K562 (cell line): ENCODE data around the gene DNAJC13. TPM values are rescaled to one million over a fixed set of nuclear protein-coding genes. Genes with fewer than 3 reads are reported as not detected.

Experiments used
- ATAC-seq: fragments of 200-7000 bp; cut with Tn5 transposase; 3 replicates; pipeline ENCODE4 v1.9.1; 2020; ENCODE audit warnings: moderate library complexity
- BruUV-seq: library from RNA; stranded (reverse); fragments of 400-500 nt; replicated peaks from 2 replicates; lab custom pipeline; 2021; lab: Mats Ljungman, UMichigan
- CTCF ChIA-PET: fragments of 300-600 bp; formaldehyde crosslinking; extraction: SDS; loops from one replicate; lab custom pipeline; 2021; ENCODE audit warnings: low intra/inter-chr PET ratio; lab: Yijun Ruan, JAX
- POLR2A ChIA-PET: fragments of 300-600, 350-650 bp; sonication (Branson Sonifier 250); formaldehyde crosslinking; extraction: SDS; loops from one replicate; lab custom pipeline; 2021; ENCODE audit warnings: antibody characterized with exemption, inconsistent platforms; lab: Yijun Ruan, JAX
- DNase-seq, 4 experiments: peaks; one replicate each; pipeline versions ENCODE4 v3.0.0 to v3.0.0-alpha.2; 2011 to 2018; ENCODE audit warnings: low spot score in 3 of 4, mixed read lengths in 3 of 4; ENCODE audit errors: extremely low read depth in 1 of 4
- FAIRE-seq: peaks from 2 replicates; lab custom pipeline; 2011; peaks lifted over from hg19 to GRCh38; lab: Jason Lieb, UNC
- H2AFZ ChIP-seq: 2 replicates; pipeline ENCODE4 v1.6.0; 2011; ENCODE audit warnings: low read depth, low read length, control low read depth, inconsistent platforms
- H3K27ac ChIP-seq: fragments of 200-600 bp; 3 replicates; pipeline ENCODE4 v1.8.0; 2011; ENCODE audit warnings: low read depth, mild to moderate bottlenecking, control low read depth, inconsistent platforms, low read length, moderate library complexity, mixed read lengths; ENCODE audit errors: extremely low read depth
- H3K27me3 ChIP-seq, 2 experiments: fragments of 300-600 bp in 1 of 2; 2 replicates in 1 of 2; 3 replicates in 1 of 2; pipeline versions ENCODE4 v1.6.0 to v1.8.0; 2011; ENCODE audit warnings: inconsistent platforms in 2 of 2, low read length in 2 of 2, mild to moderate bottlenecking in 1 of 2, mixed read lengths in 1 of 2, moderate library complexity in 1 of 2; ENCODE audit not compliant: control insufficient read depth in 2 of 2, insufficient read depth in 2 of 2
- H3K36me3 ChIP-seq: fragments of 300-600 bp; 3 replicates; pipeline ENCODE4 v1.8.0; 2011; ENCODE audit warnings: mild to moderate bottlenecking, low read length, inconsistent platforms; ENCODE audit not compliant: control insufficient read depth, insufficient read depth
- H3K4me1 ChIP-seq, 2 experiments: fragments of 200-600 bp in 1 of 2; replicated peaks in 1 of 2; 2 replicates in 1 of 2; 3 replicates in 1 of 2; pipeline versions ENCODE4 v1.5.1 to v1.8.0; 2011; ENCODE audit warnings: inconsistent platforms in 2 of 2, low read length in 2 of 2, mild to moderate bottlenecking in 1 of 2, mixed read lengths in 1 of 2, moderate library complexity in 1 of 2; ENCODE audit not compliant: control insufficient read depth in 2 of 2, insufficient read depth in 2 of 2
- H3K4me2 ChIP-seq: 2 replicates; pipeline ENCODE4 v1.6.1; 2011; ENCODE audit warnings: low read length, control low read depth, inconsistent platforms, mixed read lengths; ENCODE audit not compliant: insufficient read depth
- H3K4me3 ChIP-seq: fragments of 200-600 bp; sonication (generic), shearing (Covaris generic); 2 replicates; pipeline ENCODE4 v1.5.1; 2016; ENCODE audit warnings: control low read depth, inconsistent platforms
- H3K79me2 ChIP-seq: fragments of 200-600 bp; 3 replicates; pipeline ENCODE4 v1.8.0; 2011; ENCODE audit warnings: low read length, inconsistent platforms; ENCODE audit not compliant: control insufficient read depth, insufficient read depth
- H3K9ac ChIP-seq, 2 experiments: 2 replicates each; pipeline versions ENCODE4 v1.6.0 to v1.6.1; 2011; ENCODE audit warnings: low read depth in 2 of 2, low read length in 2 of 2, control low read depth in 1 of 2, inconsistent platforms in 1 of 2, mild to moderate bottlenecking in 1 of 2, mixed read lengths in 1 of 2; ENCODE audit not compliant: insufficient read depth in 1 of 2
- H3K9me1 ChIP-seq: one replicate; pipeline ENCODE4 v1.6.0; 2011; ENCODE audit warnings: inconsistent platforms, mild to moderate bottlenecking, low read length, moderate library complexity; ENCODE audit not compliant: control insufficient read depth, insufficient read depth
- H3K9me3 ChIP-seq: replicated peaks from 2 replicates; pipeline ENCODE4 v1.5.1; 2011; ENCODE audit warnings: low read depth, low read length, inconsistent platforms; ENCODE audit not compliant: control insufficient read depth, insufficient read depth
- H4K20me1 ChIP-seq: replicated peaks from 2 replicates; pipeline ENCODE4 v1.6.1; 2011; ENCODE audit warnings: low read length, inconsistent platforms, mixed read lengths; ENCODE audit not compliant: control insufficient read depth, insufficient read depth
- ATF7 ChIP-seq: fragments of 450-650 bp; IDR thresholded peaks from 2 replicates; pipeline ENCODE4 v1.7.1; 2014; ENCODE audit warnings: mild to moderate bottlenecking, moderate library complexity
- CHCHD3 ChIP-seq: fragments of 250-450 bp; sonication (Bioruptor Pico); IDR thresholded peaks from 2 replicates; pipeline ENCODE4 v2.1.2; 2022; ENCODE audit warnings: mild to moderate bottlenecking
- FOSL1 ChIP-seq: fragments of 200-800 bp; sonication (Bioruptor generic); conservative IDR thresholded peaks from 2 replicates; pipeline ENCODE4 v1.6.1; 2016; ENCODE audit warnings: missing genetic modification characterization, missing compliant biosample characterization
- HOXB6 ChIP-seq: fragments of 250-450 bp; sonication (Bioruptor Pico); IDR thresholded peaks from 2 replicates; pipeline ENCODE4 v1.5.1; 2022; ENCODE audit warnings: mild to moderate bottlenecking, borderline replicate concordance
- KLF1 ChIP-seq: fragments of 450-650 bp; IDR thresholded peaks from 2 replicates; pipeline ENCODE4 v1.6.1; 2016; ENCODE audit warnings: missing genetic modification characterization, missing compliant biosample characterization
- MLX ChIP-seq, 2 experiments: fragments of 450-650 bp in 1 of 2; sonication (generic) in 1 of 2; formaldehyde crosslinking; conservative IDR thresholded peaks; 2 replicates each; pipeline versions ENCODE4 v1.4.0 to v1.8.1; 2020 to 2022; ENCODE audit warnings: mild to moderate bottlenecking in 1 of 2, missing genetic modification reagents in 1 of 2
- SIRT6 ChIP-seq: IDR thresholded peaks from one replicate; pipeline ENCODE4 v1.6.1; 2012; ENCODE audit warnings: low read depth, mild to moderate bottlenecking, control low read depth, inconsistent platforms, low read length, moderate library complexity
- THRAP3 ChIP-seq: fragments of 450-650 bp; IDR thresholded peaks from 2 replicates; pipeline ENCODE4 v1.6.1; 2016; ENCODE audit warnings: mild to moderate bottlenecking, inconsistent platforms, borderline replicate concordance
- U2AF1 ChIP-seq: fragments of 200-400 bp; formaldehyde crosslinking; optimal IDR thresholded peaks from 2 replicates; pipeline ENCODE3; 2017; ENCODE audit warnings: mild to moderate bottlenecking, low read depth, low read length, moderate library complexity
- ZNF165 ChIP-seq: fragments of 250-450 bp; sonication (Bioruptor Pico); IDR thresholded peaks from 2 replicates; pipeline ENCODE4 v1.4.0; 2020; ENCODE audit warnings: borderline replicate concordance
- ZNF175 ChIP-seq: fragments of 200-800 bp; sonication (Bioruptor generic); IDR thresholded peaks from 2 replicates; pipeline ENCODE4 v1.6.1; 2016; ENCODE audit warnings: low read depth, mild to moderate bottlenecking, missing genetic modification characterization, missing compliant biosample characterization
- ZNF354B ChIP-seq: fragments of 250-450 bp; sonication (Bioruptor Pico); IDR thresholded peaks from 2 replicates; pipeline ENCODE4 v1.4.0; 2020
- in situ Hi-C: fragments of 300-500 bp; cut with MboI; formaldehyde crosslinking; loops from 4 replicates; pipeline ENCODE4 v1.15.0; 2018; ENCODE audit warnings: inconsistent platforms, mixed read lengths
- intact Hi-C: fragments of 100-400 bp; cut with micrococcal nuclease; formaldehyde crosslinking; loops from 2 replicates; pipeline ENCODE4 v1.14.2; 2022
- polyA plus RNA-seq, 8 experiments: library from polyadenylated mRNA; depleted of rRNA in 4 of 8; stranded (reverse) in 5 of 8; unstranded in 3 of 8; fragments of >200 nt; fragmentation: Nextera tagmentation in 2 of 8; fragmentation: Illumina TruSeq in 1 of 8; extraction: Ambion mirVana in 2 of 8; extraction: Trizol in 1 of 8; gene quantifications; 2 replicates each; pipeline versions ENCODE4 v1.2.1 to v1.2.3, GENCODE V29; 2011 to 2014; ENCODE audit warnings: inconsistent platforms in 1 of 8, missing spikeins in 1 of 8
- total RNA-seq, 7 experiments: library from RNA; depleted of rRNA in 6 of 7; stranded (reverse); fragments of >200 nt in 6 of 7; fragmentation: Illumina TruSeq in 2 of 7; extraction: Trizol in 2 of 7; gene quantifications; 2 replicates each; pipeline versions ENCODE4 v1.2.1 to v1.2.3, GENCODE V29; 2011 to 2021; ENCODE audit warnings: low replicate concordance in 1 of 7

The DNAJC13 gene
- total and polyA plus RNA-seq, 9 of the 15 experiments (the other 6 are each of a cell fraction or from before 2014, with no cell fraction given) = 2.9 to 17.1 (median 10.2) TPM

GRCh38 chr3:132549890-132550578, 132.7 kb downstream of the DNAJC13 start:
- Histone ChIP-seq H3K36me3 (no peaks in the 10 kb centered on the region), H4K20me1 (no peaks in the 10 kb centered on the region), H3K27ac (peak overlapping the region; percentile 6; the same call in 1 of the 3 replicates), H3K9me1 (no peaks in the 10 kb centered on the region), H2AFZ (peak overlapping the region; percentile 88), H3K9ac (no peak overlapping the region), H3K79me2 (no peaks in the 10 kb centered on the region), H3K4me2 (no peak overlapping the region), H3K4me3 (no peak overlapping the region), H3K27me3 (no peaks in the 10 kb centered on the region), H3K4me1 (peaks cover 0 to 19% of the 10 kb centered on the region in 2 experiments; a peak in 4 of 5 replicates), H3K9me3 (no peaks in the 10 kb centered on the region)
- no peak for FAIRE-seq
- no peak for ATAC-seq
- in situ Hi-C loops (no loop called here), intact Hi-C loops (no loop called here)
- BruUV-seq = no TSS peak
- ChIA-PET CTCF (no interaction called here), POLR2A (interaction anchor here (0.6 kb wide), 1 partner anchor 286 kb away, joined by 5 read pairs; no protein-coding TSS in a partner anchor)
- DNase-seq = no peak
- TF ChIP-seq U2AF1 (no peak), MLX (CRISPR knock-in tag; conservative IDR thresholded peaks at IDR 0.05) (no peak), ATF7 (no peak), SIRT6 (no peak), FOSL1 (tag) (no peak), ZNF354B (CRISPR knock-in tag) (no peak), CHCHD3 (CRISPR knock-in tag) (no peak), HOXB6 (CRISPR knock-in tag) (no peak), KLF1 (tag) (no peak), THRAP3 (no peak), ZNF165 (CRISPR knock-in tag) (no peak), ZNF175 (CRISPR knock-in tag) (no peak)
